ENCODE data around the gene LRRC7.

The LRRC7 gene

DNA sequence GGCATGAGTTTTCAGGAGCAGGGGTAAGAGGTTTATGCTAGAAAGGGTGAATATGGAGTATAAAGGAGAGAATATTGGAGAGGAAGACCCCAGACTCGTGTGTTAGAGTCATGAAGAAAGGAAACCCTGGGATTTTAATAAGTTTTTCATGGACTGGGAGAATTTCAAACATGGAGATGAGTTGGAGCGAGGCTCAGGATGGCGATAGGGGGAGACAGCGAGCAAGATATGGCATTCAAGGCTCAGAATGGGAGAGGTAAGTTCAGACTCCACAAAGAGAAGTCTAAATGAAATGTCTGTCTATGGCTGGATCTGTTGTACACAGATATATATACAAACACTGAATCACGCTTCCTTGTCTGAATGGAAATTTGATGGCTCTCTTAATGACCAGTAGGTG is 545.1 kb downstream of the LRRC7 start:
- DNase-seq: no peak

DNA sequence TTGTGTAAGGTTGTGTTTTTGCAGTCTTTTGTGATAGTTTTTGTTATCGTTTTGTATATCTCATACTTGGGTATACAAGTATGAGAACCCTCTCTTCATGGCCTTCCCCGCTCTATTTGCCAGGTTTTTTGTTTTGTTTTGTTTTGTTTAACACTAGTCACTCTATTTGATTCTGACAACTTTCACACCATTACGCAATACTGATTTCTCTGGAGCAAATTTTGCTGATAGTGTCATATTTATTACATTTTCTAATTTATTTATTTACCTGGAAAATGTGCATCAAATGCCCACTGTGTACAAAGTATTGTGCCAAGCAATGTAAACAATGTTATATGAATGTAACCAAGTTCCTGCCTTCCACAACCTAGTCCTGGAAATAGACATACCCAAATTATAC is 547.6 kb downstream of the LRRC7 start:
- no peak for DNase-seq

- DNase-seq: no peak
Observed at GRCh38 chr1:70117046-70117445, 549.3 kb downstream of the LRRC7 start.

GRCh38 chr1:70134148-70134547 is 566.4 kb downstream of the LRRC7 start:
- DNase-seq: no peak

- DNase-seq: no peak
Observed at GRCh38 chr1:70140343-70140742, 572.6 kb downstream of the LRRC7 start.

DNA sequence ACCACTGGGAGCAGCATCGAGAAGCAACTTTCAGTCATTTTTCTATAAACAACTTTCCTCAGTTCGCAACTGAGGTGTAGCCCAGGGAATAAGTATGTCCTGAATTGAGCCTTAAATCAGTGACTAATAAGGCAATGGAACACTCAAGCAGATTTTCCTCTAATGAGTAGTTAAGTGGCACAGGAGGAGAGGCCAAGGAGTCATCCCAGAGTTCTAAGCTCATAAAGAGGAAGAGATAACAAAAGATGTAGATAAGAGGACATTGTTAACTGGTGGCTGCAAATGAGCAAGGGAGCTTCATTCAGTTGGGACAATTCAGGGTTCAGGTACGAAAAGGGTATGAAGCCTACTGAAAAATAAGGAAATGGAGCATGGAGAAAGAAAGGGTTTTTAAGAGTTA is 573.2 kb downstream of the LRRC7 start:
- no peak for DNase-seq

GRCh38 chr1:70142075-70142474 is 574.4 kb downstream of the LRRC7 start:
- DNase-seq: no peak

DNA sequence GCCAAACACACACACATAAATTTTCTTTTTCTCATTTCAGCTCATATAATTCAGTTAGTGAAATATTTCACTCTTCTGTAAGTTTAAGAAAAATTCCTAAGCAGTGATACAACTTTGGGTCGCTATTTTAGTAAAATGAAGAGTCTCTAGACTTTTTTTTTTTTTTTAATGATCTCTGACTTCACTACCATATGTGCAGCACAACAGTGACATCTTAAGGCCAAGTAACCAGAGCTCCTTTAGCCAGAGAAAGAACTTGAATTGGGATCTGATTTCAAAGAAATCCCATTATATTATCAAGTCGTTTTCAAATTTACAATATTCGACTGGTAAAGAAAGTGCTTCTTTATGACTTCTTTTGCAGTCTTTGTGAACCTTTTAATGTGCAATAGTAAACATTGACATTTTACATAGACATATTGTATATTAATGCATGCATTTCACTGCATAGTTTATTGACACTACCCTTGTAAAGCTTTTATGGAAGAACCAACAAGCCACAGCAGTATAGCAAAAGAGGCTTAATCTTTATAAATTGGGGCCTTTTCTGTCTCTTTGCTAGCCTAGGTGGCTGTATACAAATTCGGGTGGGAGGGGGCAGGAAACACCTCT is 575.4 kb downstream of the LRRC7 start:
- no peak for DNase-seq

GRCh38 chr1:70146488-70146887 is 578.8 kb downstream of the LRRC7 start:
- DNase-seq: no peak

GRCh38 chr1:70150444-70150843 is 582.7 kb downstream of the LRRC7 start:
- DNase-seq: no peak

DNA sequence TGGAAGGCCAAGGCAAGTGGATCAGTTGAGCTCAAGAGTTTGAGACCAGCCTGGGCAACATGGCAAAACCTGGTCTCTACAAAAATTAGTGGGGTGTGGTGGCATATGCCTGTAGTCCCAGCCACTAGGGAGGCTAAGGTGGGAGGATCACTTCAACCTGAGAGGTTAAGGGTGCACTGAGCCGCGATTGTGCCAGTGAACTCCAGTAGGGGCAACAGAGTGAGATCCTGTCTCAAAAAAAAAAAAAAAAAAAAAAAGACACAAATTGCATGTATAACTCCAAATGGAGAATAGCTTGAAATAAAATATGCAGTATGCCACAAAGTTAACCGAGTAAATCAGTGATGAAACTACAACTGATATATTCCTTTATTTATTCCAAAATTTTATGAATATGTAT is 586.0 kb downstream of the LRRC7 start:
- DNase-seq: no peak

GRCh38 chr1:70156529-70157120 is 588.9 kb downstream of the LRRC7 start:
- no peak for DNase-seq

GRCh38 chr1:70164350-70164749 is 596.6 kb downstream of the LRRC7 start:
- DNase-seq: no peak

DNA sequence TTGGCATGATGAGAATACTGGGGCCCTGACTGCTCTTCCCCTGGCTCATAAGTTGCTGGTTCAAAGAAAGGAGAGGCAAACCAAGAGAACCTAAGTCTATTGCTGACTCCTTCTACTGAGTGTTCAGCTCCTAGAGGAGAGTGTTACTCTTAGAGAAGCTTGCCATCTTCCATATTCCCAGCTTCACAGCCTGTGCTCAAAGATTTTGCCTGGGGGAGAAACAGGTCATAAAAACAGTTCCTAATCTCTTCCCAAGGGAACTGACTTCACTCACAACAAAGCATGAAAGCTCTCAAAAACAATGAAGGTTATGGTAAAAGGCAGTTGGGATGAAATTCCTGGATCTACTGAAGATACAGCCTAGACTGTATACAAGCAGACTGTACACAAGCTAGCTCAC is 600.6 kb downstream of the LRRC7 start:
- no peak for DNase-seq

DNA sequence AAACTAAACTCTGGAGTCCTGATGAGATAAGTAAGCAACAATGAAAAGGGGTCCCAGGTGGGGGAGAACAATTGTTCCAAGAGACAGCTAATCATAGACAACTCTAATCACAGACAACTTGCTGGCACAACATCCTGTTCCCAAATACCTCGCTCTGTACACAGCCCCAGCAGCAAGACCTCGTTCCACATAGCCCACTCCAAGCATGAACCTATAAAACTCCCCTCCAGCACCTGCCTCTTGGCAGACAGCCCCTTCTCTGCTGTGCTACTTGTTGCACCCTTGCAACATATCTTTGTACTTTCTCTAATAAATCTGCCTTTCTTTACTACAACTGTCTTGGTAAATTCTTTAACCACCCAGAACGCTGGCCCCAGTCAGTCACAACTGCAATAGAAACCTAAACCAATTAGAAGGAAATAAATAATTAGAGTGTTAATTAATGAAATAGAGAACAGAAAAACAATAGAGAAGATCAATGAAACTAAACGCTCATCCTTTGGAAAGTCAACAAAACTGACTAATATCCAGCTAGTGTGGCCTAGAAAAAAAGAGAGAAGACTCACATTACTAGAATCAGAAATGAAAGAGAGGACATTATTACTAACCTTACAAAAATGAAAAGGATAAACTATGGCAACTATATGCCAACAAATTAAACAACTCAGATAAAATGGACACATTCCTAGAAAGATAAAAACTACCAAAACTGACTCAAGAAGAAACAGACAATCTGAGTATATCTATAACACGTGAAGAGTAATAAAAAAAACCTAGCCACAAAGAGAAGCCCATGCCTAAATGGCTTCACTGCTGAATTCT is 601.5 kb downstream of the LRRC7 start:
- no peak for DNase-seq

DNA sequence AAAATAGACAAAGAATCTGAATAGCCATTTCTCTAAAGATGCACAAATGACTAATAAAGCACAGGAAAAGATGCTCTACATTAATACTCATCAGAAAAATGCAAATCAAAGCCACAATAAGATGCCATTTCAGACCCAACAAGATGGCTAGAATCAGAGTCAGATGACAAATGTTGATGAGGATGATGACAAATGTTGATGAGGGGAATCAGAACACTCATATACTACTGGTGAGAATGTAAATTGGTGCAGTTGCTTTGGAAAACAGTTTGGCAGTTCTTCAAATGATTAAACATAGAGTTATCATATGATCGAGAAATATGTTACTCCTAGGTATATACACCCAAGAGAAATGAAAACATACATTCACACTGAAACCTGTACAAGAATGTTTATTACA is 603.8 kb downstream of the LRRC7 start:
- no peak for DNase-seq

All from T-helper 9 cell (primary cell).